HepG2 (cell line): ENCODE measurements around the gene ZFAND2A. TPM values are rescaled to one million over a fixed set of nuclear protein-coding genes. Genes with fewer than 3 reads are reported as not detected.

Experiments used
- CEBPB ChIP-seq: IDR thresholded peaks from 2 replicates; pipeline ENCODE4 v1.6.1; 2011; ENCODE audit warnings: low read depth, low read length, improper control_type of control experiment, borderline replicate concordance
- FIP1L1 ChIP-seq: fragments of 200-400 bp; formaldehyde crosslinking; IDR thresholded peaks from 2 replicates; pipeline ENCODE4 v1.6.1; 2018; ENCODE audit warnings: low read depth, mild to moderate bottlenecking, low read length, moderate library complexity, borderline replicate concordance; ENCODE audit not compliant: insufficient read depth
- FOSL2 ChIP-seq: sonication (generic); formaldehyde crosslinking; IDR thresholded peaks from 2 replicates; pipeline ENCODE4 v1.4.0; 2020; ENCODE audit warnings: missing genetic modification reagents
- FOXK2 ChIP-seq: fragments of 450-650 bp; IDR thresholded peaks from 2 replicates; pipeline ENCODE4 v1.6.1; 2016
- NFKBIZ ChIP-seq: IDR thresholded peaks from 2 replicates; pipeline ENCODE4 v1.6.1; 2018; ENCODE audit warnings: missing genetic modification reagents, missing compliant biosample characterization
- PHF5A ChIP-seq: IDR thresholded peaks from one replicate; pipeline ENCODE4 v1.6.1; 2018; ENCODE audit warnings: low read depth, missing genetic modification reagents; ENCODE audit not compliant: unreplicated experiment
- PPARG ChIP-seq: conservative IDR thresholded peaks from 2 replicates; pipeline ENCODE4 v1.6.1; 2016; ENCODE audit warnings: missing biosample characterization, missing genetic modification reagents
- RBM22 ChIP-seq: fragments of 200-400 bp; formaldehyde crosslinking; optimal IDR thresholded peaks from 2 replicates; pipeline ENCODE3; 2017; ENCODE audit warnings: mild to moderate bottlenecking, low read length, moderate library complexity
- RFXANK ChIP-seq: IDR thresholded peaks from 2 replicates; pipeline ENCODE4 v1.6.1; 2016
- SALL2 ChIP-seq: sonication (generic); formaldehyde crosslinking; IDR thresholded peaks from 2 replicates; pipeline ENCODE4 v1.8.1; 2023; ENCODE audit warnings: mild to moderate bottlenecking, missing genetic modification reagents, inconsistent platforms
- SMAD1 ChIP-seq: sonication (generic); formaldehyde crosslinking; IDR thresholded peaks from 2 replicates; pipeline ENCODE4 v1.4.0; 2020; ENCODE audit warnings: missing genetic modification reagents, low read depth, mild to moderate bottlenecking, borderline replicate concordance
- SMYD3 ChIP-seq: sonication (generic); formaldehyde crosslinking; IDR thresholded peaks from 2 replicates; pipeline ENCODE4 v1.8.1; 2023; ENCODE audit warnings: mild to moderate bottlenecking, missing genetic modification reagents
- SRSF9 ChIP-seq: fragments of 200-400 bp; formaldehyde crosslinking; IDR thresholded peaks from 2 replicates; pipeline ENCODE4 v1.6.1; 2018; ENCODE audit warnings: borderline replicate concordance, mild to moderate bottlenecking, low read depth, low read length; ENCODE audit not compliant: insufficient read depth, poor library complexity, severe bottlenecking
- ZBTB7B ChIP-seq: sonication (generic); formaldehyde crosslinking; IDR thresholded peaks from 2 replicates; pipeline ENCODE4 v1.4.0; 2020; ENCODE audit warnings: missing genetic modification reagents
- ZNF101 ChIP-seq: sonication (generic); formaldehyde crosslinking; IDR thresholded peaks from 2 replicates; pipeline ENCODE4 v1.4.0; 2020; ENCODE audit warnings: mild to moderate bottlenecking, low read depth, missing genetic modification reagents, borderline replicate concordance
- ZNF124 ChIP-seq: sonication (generic); formaldehyde crosslinking; IDR thresholded peaks from 2 replicates; pipeline ENCODE4 v1.4.0; 2020; ENCODE audit warnings: missing genetic modification reagents
- ZNF253 ChIP-seq: sonication (generic); formaldehyde crosslinking; IDR thresholded peaks from 2 replicates; pipeline ENCODE4 v1.8.0; 2022; ENCODE audit warnings: mild to moderate bottlenecking, missing genetic modification reagents, borderline replicate concordance
- ZNF335 ChIP-seq: sonication (generic); formaldehyde crosslinking; IDR thresholded peaks from 2 replicates; pipeline ENCODE4 v1.4.0; 2020; ENCODE audit warnings: missing genetic modification reagents
- ZNF431 ChIP-seq: sonication (generic); formaldehyde crosslinking; IDR thresholded peaks from 2 replicates; pipeline ENCODE4 v1.9.0; 2022; ENCODE audit warnings: missing genetic modification reagents, low read depth, mild to moderate bottlenecking, borderline replicate concordance
- ZNF446 ChIP-seq: sonication (generic); formaldehyde crosslinking; IDR thresholded peaks from 2 replicates; pipeline ENCODE4 v1.5.0; 2020; ENCODE audit warnings: mild to moderate bottlenecking, missing genetic modification reagents
- ZNF552 ChIP-seq: sonication (generic); formaldehyde crosslinking; IDR thresholded peaks from 2 replicates; pipeline ENCODE4 v1.9.0; 2022; ENCODE audit warnings: missing genetic modification reagents, mild to moderate bottlenecking, borderline replicate concordance
- ZNF850 ChIP-seq: sonication (generic); formaldehyde crosslinking; conservative IDR thresholded peaks from 2 replicates; pipeline ENCODE4 v1.9.0; 2021; ENCODE audit warnings: mild to moderate bottlenecking, missing genetic modification reagents
- polyA plus RNA-seq, 8 experiments: library from polyadenylated mRNA; depleted of rRNA in 3 of 8; stranded (reverse) in 7 of 8; unstranded in 1 of 8; fragments of >200 nt; fragmentation: Illumina TruSeq in 4 of 8; extraction: Trizol in 4 of 8; gene quantifications; 2 replicates each; pipeline versions ENCODE4 v1.2.1 to v1.2.3, GENCODE V29; 2011 to 2016; ENCODE audit warnings: low read depth in 4 of 8, missing spikeins in 1 of 8, mixed read lengths in 1 of 8; ENCODE audit not compliant: insufficient read depth in 1 of 8
- total RNA-seq, 5 experiments: library from RNA; depleted of rRNA; stranded (reverse); fragments of >200 nt; fragmentation: Illumina TruSeq; extraction: Trizol; gene quantifications; 2 replicates each; pipeline ENCODE4 v1.2.3, GENCODE V29; 2016; ENCODE audit warnings: low read depth in 1 of 5
- TF ChIP-seq, protein P1 (sequence below): sonication (generic); formaldehyde crosslinking; IDR thresholded peaks from 2 replicates; pipeline ENCODE4 v1.5.1; 2020; ENCODE audit warnings: mild to moderate bottlenecking, missing genetic modification reagents, moderate library complexity
- TF ChIP-seq, protein P2 (sequence below): sonication (generic); formaldehyde crosslinking; IDR thresholded peaks from 2 replicates; pipeline ENCODE4 v1.4.0; 2020; ENCODE audit warnings: mild to moderate bottlenecking, missing genetic modification reagents
- TF ChIP-seq, protein P3 (sequence below): sonication (generic); formaldehyde crosslinking; IDR thresholded peaks from 2 replicates; pipeline ENCODE4 v1.5.0; 2020; ENCODE audit warnings: missing genetic modification reagents

Gene ZFAND2A
- total and polyA plus RNA-seq, 2 of the 13 experiments (the other 11 are each of a cell fraction or from before 2014, with no cell fraction given): 140 to 153 TPM

DNA sequence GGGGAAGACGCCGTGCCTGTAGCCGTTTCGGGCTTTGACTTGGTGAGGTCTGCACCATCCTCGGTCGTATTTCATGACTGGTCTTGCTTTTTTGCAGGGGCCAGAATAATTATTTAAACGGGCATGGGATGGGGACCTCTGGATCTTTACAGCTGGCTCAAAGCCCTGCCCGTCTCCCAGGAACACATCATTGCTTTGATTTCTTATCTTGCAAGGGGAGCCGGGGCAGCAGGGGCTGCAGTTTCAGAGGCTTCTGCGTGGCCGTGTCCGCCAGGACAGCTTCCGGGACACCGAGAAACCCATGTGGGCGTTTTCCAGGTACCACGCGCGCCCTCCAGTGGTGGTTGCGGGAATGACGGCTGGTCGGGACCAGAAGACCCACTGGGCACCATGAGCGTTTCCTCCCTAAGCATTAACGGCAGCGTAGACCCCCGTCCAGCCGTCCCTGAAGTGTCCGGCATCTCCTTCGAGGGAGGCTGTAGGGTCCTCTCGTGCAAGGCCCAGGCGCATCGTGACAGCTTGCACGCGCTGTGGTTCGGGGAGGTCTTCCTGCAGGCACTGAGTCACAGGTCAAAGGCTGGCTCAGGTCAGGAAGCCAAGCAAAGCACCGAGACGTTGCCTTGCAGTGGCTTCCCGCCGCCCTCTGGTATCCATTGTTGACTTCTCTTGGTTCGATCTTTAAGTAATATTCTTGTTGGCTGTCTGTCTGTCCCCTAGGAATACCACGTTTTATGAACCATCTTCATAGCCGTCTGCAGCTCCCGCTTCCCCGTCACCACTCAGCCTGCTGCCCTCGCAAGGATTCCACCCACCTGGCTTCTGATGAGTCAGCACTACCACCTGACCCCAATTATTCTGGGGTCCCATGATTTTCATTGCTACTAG is 16.2 kb upstream of the ZFAND2A start (continued):
- TF ChIP-seq, protein P1, sequence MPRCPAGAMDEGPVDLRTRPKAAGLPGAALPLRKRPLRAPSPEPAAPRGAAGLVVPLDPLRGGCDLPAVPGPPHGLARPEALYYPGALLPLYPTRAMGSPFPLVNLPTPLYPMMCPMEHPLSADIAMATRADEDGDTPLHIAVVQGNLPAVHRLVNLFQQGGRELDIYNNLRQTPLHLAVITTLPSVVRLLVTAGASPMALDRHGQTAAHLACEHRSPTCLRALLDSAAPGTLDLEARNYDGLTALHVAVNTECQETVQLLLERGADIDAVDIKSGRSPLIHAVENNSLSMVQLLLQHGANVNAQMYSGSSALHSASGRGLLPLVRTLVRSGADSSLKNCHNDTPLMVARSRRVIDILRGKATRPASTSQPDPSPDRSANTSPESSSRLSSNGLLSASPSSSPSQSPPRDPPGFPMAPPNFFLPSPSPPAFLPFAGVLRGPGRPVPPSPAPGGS (CRISPR knock-in tag): no peak
- TF ChIP-seq ZNF124 (CRISPR knock-in tag) (no peak), RBM22 (no peak), FOSL2 (CRISPR knock-in tag) (peak; percentile 87), SMAD1 (CRISPR knock-in tag) (no peak), PPARG (CRISPR knock-in tag) (peak; percentile 70; the same call in 1 of the 2 replicates), ZNF446 (CRISPR knock-in tag) (no peak), SMYD3 (CRISPR knock-in tag) (no peak), ZBTB7B (CRISPR knock-in tag) (no peak; the same call in 1 of the 2 replicates), ZNF253 (CRISPR knock-in tag) (no peak; the same call in 1 of the 2 replicates), ZNF850 (no peak), CEBPB (no peak), ZNF552 (CRISPR knock-in tag) (no peak), ZNF101 (CRISPR knock-in tag) (no peak), ZNF335 (CRISPR knock-in tag) (0 out of 2 replicates have a peak, but pooled peaks have one; percentile 42), ZNF431 (CRISPR knock-in tag) (no peak), PHF5A (CRISPR knock-in tag) (no peak), RFXANK (CRISPR knock-in tag) (no peak), FOXK2 (no peak), SRSF9 (no peak), NFKBIZ (CRISPR knock-in tag) (no peak), FIP1L1 (peak; percentile 78; the same call in 1 of the 2 replicates), SALL2 (CRISPR knock-in tag) (no peak)
- TF ChIP-seq, protein P2, sequence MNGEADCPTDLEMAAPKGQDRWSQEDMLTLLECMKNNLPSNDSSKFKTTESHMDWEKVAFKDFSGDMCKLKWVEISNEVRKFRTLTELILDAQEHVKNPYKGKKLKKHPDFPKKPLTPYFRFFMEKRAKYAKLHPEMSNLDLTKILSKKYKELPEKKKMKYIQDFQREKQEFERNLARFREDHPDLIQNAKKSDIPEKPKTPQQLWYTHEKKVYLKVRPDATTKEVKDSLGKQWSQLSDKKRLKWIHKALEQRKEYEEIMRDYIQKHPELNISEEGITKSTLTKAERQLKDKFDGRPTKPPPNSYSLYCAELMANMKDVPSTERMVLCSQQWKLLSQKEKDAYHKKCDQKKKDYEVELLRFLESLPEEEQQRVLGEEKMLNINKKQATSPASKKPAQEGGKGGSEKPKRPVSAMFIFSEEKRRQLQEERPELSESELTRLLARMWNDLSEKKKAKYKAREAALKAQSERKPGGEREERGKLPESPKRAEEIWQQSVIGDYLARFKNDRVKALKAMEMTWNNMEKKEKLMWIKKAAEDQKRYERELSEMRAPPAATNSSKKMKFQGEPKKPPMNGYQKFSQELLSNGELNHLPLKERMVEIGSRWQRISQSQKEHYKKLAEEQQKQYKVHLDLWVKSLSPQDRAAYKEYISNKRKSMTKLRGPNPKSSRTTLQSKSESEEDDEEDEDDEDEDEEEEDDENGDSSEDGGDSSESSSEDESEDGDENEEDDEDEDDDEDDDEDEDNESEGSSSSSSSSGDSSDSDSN (CRISPR knock-in tag): peak; percentile 49
- TF ChIP-seq, protein P3, sequence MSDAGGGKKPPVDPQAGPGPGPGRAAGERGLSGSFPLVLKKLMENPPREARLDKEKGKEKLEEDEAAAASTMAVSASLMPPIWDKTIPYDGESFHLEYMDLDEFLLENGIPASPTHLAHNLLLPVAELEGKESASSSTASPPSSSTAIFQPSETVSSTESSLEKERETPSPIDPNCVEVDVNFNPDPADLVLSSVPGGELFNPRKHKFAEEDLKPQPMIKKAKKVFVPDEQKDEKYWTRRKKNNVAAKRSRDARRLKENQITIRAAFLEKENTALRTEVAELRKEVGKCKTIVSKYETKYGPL (CRISPR knock-in tag): no peak
